IMR-90 (cell line): Measurements from ENCODE around the gene CNPY4.

Source experiments
- CTCF ChIP-seq: conservative IDR thresholded peaks from 2 replicates; pipeline ENCODE4 v1.5.1; 2012; ENCODE audit warnings: mild to moderate bottlenecking, low read depth, low read length, improper control_type of control experiment
- RAD21 ChIP-seq: IDR thresholded peaks from 2 replicates; pipeline ENCODE4 v1.6.1; 2012; ENCODE audit warnings: low read length, improper control_type of control experiment

- TF ChIP-seq RAD21, result no peak
- no peak for TF ChIP-seq CTCF
Measured at GRCh38 chr7:100111914-100112313, 7.5 kb upstream of the CNPY4 start.
